HepG2 (cell line): ENCODE measurements around the gene ARHGAP15.

Experiments used
- AFF4 ChIP-seq: sonication (generic); formaldehyde crosslinking; IDR thresholded peaks from 2 replicates; pipeline ENCODE4 v1.4.0; 2020; ENCODE audit warnings: missing genetic modification reagents
- CHD4 ChIP-seq: fragments of 200-600 bp; sonication (generic); IDR thresholded peaks from 2 replicates; pipeline ENCODE4 v1.7.0; 2017; ENCODE audit warnings: mild to moderate bottlenecking, low read length, borderline replicate concordance
- FOXK2 ChIP-seq: fragments of 450-650 bp; IDR thresholded peaks from 2 replicates; pipeline ENCODE4 v1.6.1; 2016
- MTF1 ChIP-seq: sonication (generic); formaldehyde crosslinking; IDR thresholded peaks from 2 replicates; pipeline ENCODE4 v1.5.0; 2020; ENCODE audit warnings: missing genetic modification reagents
- RFX5 ChIP-seq: IDR thresholded peaks from 2 replicates; pipeline ENCODE4 v1.6.1; 2011; ENCODE audit warnings: low read depth, low read length, improper control_type of control experiment
- RNF2 ChIP-seq: fragments of 450-650 bp; conservative IDR thresholded peaks from 2 replicates; pipeline ENCODE4 v1.6.1; 2016; ENCODE audit warnings: low read depth
- XBP1 ChIP-seq: sonication (generic); formaldehyde crosslinking; IDR thresholded peaks from 2 replicates; pipeline ENCODE4 v1.5.0; 2020; ENCODE audit warnings: missing genetic modification reagents
- YY1 ChIP-seq: IDR thresholded peaks from 2 replicates; pipeline ENCODE4 v1.6.1; 2011; ENCODE audit warnings: low read length, low read depth, moderate library complexity, mild to moderate bottlenecking; ENCODE audit not compliant: insufficient read depth, insufficient replicate concordance
- ZFP36 ChIP-seq: fragments of 150-350 bp; IDR thresholded peaks from 2 replicates; pipeline ENCODE4 v1.6.1; 2018; ENCODE audit warnings: borderline replicate concordance, low read length, low read depth; ENCODE audit not compliant: partially characterized antibody
- ZNF160 ChIP-seq: sonication (generic); formaldehyde crosslinking; IDR thresholded peaks from 2 replicates; pipeline ENCODE4 v1.8.0; 2022; ENCODE audit warnings: mild to moderate bottlenecking, inconsistent platforms, missing genetic modification reagents
- ZNF703 ChIP-seq: sonication (generic); formaldehyde crosslinking; IDR thresholded peaks from 2 replicates; pipeline ENCODE4 v1.5.1; 2020; ENCODE audit warnings: missing genetic modification reagents, mild to moderate bottlenecking, moderate library complexity, borderline replicate concordance
- ZNF724P ChIP-seq: sonication (generic); formaldehyde crosslinking; IDR thresholded peaks from 2 replicates; pipeline ENCODE4 v1.8.0; 2022; ENCODE audit warnings: missing genetic modification reagents, borderline replicate concordance
- TF ChIP-seq, protein P1 (sequence below), 2 experiments: sonication (generic) in 1 of 2; formaldehyde crosslinking in 1 of 2; IDR thresholded peaks; 2 replicates each; pipeline versions ENCODE4 v1.4.0 to v1.6.1; 2018 to 2020; ENCODE audit warnings: missing genetic modification reagents in 2 of 2, borderline replicate concordance in 1 of 2, low read depth in 1 of 2, mild to moderate bottlenecking in 1 of 2, missing biosample characterization in 1 of 2

GRCh38 chr2:143732076-143732475 is 602.9 kb downstream of the ARHGAP15 start:
- TF ChIP-seq RFX5 (no peak), XBP1 (CRISPR knock-in tag) (no peak), FOXK2 (no peak), ZFP36 (no peak), ZNF703 (CRISPR knock-in tag) (no peak), ZNF160 (CRISPR knock-in tag) (no peak), RNF2 (no peak), ZNF724P (CRISPR knock-in tag) (no peak), MTF1 (no peak), AFF4 (CRISPR knock-in tag) (no peak), CHD4 (no peak), YY1 (no peak)
- TF ChIP-seq, protein P1, sequence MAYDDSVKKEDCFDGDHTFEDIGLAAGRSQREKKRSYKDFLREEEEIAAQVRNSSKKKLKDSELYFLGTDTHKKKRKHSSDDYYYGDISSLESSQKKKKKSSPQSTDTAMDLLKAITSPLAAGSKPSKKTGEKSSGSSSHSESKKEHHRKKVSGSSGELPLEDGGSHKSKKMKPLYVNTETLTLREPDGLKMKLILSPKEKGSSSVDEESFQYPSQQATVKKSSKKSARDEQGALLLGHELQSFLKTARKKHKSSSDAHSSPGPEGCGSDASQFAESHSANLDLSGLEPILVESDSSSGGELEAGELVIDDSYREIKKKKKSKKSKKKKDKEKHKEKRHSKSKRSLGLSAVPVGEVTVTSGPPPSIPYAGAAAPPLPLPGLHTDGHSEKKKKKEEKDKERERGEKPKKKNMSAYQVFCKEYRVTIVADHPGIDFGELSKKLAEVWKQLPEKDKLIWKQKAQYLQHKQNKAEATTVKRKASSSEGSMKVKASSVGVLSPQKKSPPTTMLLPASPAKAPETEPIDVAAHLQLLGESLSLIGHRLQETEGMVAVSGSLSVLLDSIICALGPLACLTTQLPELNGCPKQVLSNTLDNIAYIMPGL (CRISPR knock-in tag; IDR thresholded peaks at IDR 0.05; ENCODE audit: borderline replicate concordance in 1 of 2, low read depth in 1 of 2) = no peak
